NB4 (cell line): ENCODE measurements around the gene GIN1.

Source experiments
- DNase-seq: peaks from one replicate; pipeline ENCODE4 v3.0.0; 2010; ENCODE audit warnings: low read depth
- H3K4me3 ChIP-seq: one replicate; pipeline ENCODE4 v1.5.1; 2011; ENCODE audit warnings: mild to moderate bottlenecking, low read depth, low read length, moderate library complexity
- MYC ChIP-seq: IDR thresholded peaks from 2 replicates; pipeline ENCODE4 v1.6.1; 2011; ENCODE audit warnings: low read depth, low read length
- POLR2A ChIP-seq: IDR thresholded peaks from 2 replicates; pipeline ENCODE4 v1.6.1; 2011; ENCODE audit warnings: mild to moderate bottlenecking; ENCODE audit not compliant: insufficient read length; ENCODE audit errors: extremely low read depth
- TF ChIP-seq, protein P1 (sequence below): IDR thresholded peaks from 2 replicates; pipeline ENCODE4 v1.6.1; 2011; ENCODE audit warnings: low read depth, low read length
- TF ChIP-seq, protein P2 (sequence below): IDR thresholded peaks from one replicate; pipeline ENCODE4 v1.5.1; 2012; ENCODE audit warnings: low read depth, low read length

Gene GIN1

DNA sequence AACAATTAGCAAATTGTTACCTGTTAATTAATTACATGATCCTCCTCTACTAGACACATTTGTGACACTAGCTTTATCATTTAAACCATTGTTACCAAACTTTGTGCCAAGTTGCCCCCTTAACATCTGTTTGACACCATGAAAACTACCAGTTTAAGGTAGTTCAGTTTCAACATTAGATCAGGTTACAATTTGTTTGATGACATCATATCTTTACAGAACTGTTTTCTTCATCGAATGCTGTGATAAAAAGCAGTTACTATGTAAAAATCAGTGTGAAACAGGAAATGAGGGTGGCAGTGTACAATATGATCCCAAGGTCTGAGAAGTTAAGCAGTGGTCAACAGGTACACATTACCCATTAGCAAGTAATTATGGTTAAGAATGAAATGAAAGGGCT lies 17.7 kb downstream of the GIN1 start:
- H3K4me3 ChIP-seq, result no peak overlapping the region
- no peak for DNase-seq
- no peak for TF ChIP-seq POLR2A
- TF ChIP-seq, protein P1, sequence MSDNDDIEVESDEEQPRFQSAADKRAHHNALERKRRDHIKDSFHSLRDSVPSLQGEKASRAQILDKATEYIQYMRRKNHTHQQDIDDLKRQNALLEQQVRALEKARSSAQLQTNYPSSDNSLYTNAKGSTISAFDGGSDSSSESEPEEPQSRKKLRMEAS, result no peak
- TF ChIP-seq, protein P2, sequence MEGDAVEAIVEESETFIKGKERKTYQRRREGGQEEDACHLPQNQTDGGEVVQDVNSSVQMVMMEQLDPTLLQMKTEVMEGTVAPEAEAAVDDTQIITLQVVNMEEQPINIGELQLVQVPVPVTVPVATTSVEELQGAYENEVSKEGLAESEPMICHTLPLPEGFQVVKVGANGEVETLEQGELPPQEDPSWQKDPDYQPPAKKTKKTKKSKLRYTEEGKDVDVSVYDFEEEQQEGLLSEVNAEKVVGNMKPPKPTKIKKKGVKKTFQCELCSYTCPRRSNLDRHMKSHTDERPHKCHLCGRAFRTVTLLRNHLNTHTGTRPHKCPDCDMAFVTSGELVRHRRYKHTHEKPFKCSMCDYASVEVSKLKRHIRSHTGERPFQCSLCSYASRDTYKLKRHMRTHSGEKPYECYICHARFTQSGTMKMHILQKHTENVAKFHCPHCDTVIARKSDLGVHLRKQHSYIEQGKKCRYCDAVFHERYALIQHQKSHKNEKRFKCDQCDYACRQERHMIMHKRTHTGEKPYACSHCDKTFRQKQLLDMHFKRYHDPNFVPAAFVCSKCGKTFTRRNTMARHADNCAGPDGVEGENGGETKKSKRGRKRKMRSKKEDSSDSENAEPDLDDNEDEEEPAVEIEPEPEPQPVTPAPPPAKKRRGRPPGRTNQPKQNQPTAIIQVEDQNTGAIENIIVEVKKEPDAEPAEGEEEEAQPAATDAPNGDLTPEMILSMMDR, result no peak
- TF ChIP-seq MYC, result no peak

DNA sequence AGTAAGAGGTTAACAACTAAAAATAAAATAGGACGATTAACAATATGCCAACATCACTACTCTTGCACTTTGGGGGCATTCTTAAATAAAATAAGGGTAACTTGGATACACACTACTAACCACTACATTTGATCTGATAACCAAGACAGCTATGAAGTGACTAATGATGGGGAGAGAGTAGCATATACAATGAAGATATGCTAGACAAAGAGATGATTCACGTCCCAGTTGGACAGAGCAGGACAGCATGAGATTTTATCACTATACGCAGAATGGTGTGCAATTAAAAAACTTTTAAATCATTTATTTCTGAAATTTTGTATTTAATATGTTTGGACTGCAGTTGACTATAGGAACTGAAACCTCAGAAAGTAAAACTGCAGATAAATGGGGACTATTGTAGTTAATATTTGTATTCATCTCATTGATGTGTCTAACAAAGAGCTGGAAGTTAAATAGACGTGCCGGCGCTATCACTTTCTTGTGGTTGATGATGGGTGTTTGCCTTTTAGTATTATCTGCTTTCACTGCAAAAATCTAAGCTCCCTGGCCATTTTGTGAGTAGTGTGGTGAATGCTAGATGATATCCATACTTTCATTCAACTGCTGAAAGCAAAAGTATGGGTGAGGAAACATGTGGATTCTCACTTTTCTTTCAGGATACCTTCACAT lies 18.7 kb downstream of the GIN1 start:
- TF ChIP-seq MYC, result no peak
- TF ChIP-seq, protein P1, result no peak
- TF ChIP-seq POLR2A, result no peak
- TF ChIP-seq, protein P2, result no peak
- H3K4me3 ChIP-seq, result no peak overlapping the region
- no peak for DNase-seq

GRCh38 chr5:103098993-103099392 lies 20.9 kb downstream of the GIN1 start:
- DNase-seq, result no peak
- no peak for TF ChIP-seq MYC
- TF ChIP-seq, protein P1, result no peak
- TF ChIP-seq, protein P2, result no peak
- TF ChIP-seq POLR2A, result no peak
- H3K4me3 ChIP-seq, result no peak overlapping the region

GRCh38 chr5:103094737-103095136 lies 25.2 kb downstream of the GIN1 start:
- no peak overlapping the region for H3K4me3 ChIP-seq
- TF ChIP-seq, protein P2, result no peak
- TF ChIP-seq, protein P1, result no peak
- no peak for TF ChIP-seq MYC
- no peak for TF ChIP-seq POLR2A
- DNase-seq, result no peak

GRCh38 chr5:103093727-103094126 lies 26.2 kb downstream of the GIN1 start:
- TF ChIP-seq, protein P2, result no peak
- TF ChIP-seq, protein P1, result no peak
- TF ChIP-seq POLR2A, result no peak
- DNase-seq, result no peak
- H3K4me3 ChIP-seq, result no peak overlapping the region

- no peak for DNase-seq
- TF ChIP-seq, protein P2, result no peak
- TF ChIP-seq POLR2A, result no peak
- TF ChIP-seq MYC, result no peak
- TF ChIP-seq, protein P1, result no peak
- H3K4me3 ChIP-seq, result no peak overlapping the region
Observed at GRCh38 chr5:103092676-103093075, 27.3 kb downstream of the GIN1 start.
